IMR-90 (cell line): Measurements from ENCODE around the gene ZNF611. TPM values are rescaled to one million over a fixed set of nuclear protein-coding genes. Genes with fewer than 3 reads are reported as not detected.

ENCODE experiments used
- ATAC-seq: fragments of 200-7000 bp; cut with Tn5 transposase; 2 replicates; pipeline ENCODE4 v1.9.1; 2020; ENCODE audit warnings: low read depth, mild to moderate bottlenecking, moderate library complexity
- BruUV-seq: library from RNA; stranded (reverse); fragments of 400-500 nt; replicated peaks from 2 replicates; lab custom pipeline; 2021; lab: Mats Ljungman, UMichigan
- CTCF ChIA-PET: fragments of 300-600 bp; formaldehyde crosslinking; extraction: SDS; loops from one replicate; lab custom pipeline; 2021; ENCODE audit warnings: antibody characterized with exemption; lab: Yijun Ruan, JAX
- POLR2A ChIA-PET: fragments of 300-600 bp; sonication (Branson Sonifier 250); formaldehyde crosslinking; loops from one replicate; lab custom pipeline; 2022; ENCODE audit warnings: antibody characterized with exemption; ENCODE audit not compliant: unreplicated experiment; lab: Charles Lee
- DNase-seq: peaks from one replicate; pipeline ENCODE4 v3.0.0; 2013
- H2AFZ ChIP-seq: replicated peaks from 2 replicates; pipeline ENCODE3; 2013; ENCODE audit warnings: low read length, mild to moderate bottlenecking; ENCODE audit not compliant: poor library complexity
- H2AK5ac ChIP-seq: 2 replicates; pipeline ENCODE4 v1.6.1; 2013; ENCODE audit warnings: low read depth, low read length, inconsistent platforms
- H2AK9ac ChIP-seq: replicated peaks from 2 replicates; pipeline ENCODE3; 2013; ENCODE audit warnings: mild to moderate bottlenecking, low read depth, low read length, moderate library complexity; ENCODE audit not compliant: poor library complexity
- H2BK120ac ChIP-seq: 2 replicates; pipeline ENCODE4 v1.6.1; 2013; ENCODE audit warnings: low read depth, low read length, inconsistent platforms
- H2BK15ac ChIP-seq: 3 replicates; pipeline ENCODE4 v1.6.1; 2013; ENCODE audit warnings: low read depth, low read length, inconsistent platforms
- H2BK20ac ChIP-seq: 2 replicates; pipeline ENCODE4 v1.6.1; 2013; ENCODE audit warnings: low read depth, mild to moderate bottlenecking, inconsistent platforms, low read length, moderate library complexity
- H2BK5ac ChIP-seq: 2 replicates; pipeline ENCODE4 v1.6.1; 2013; ENCODE audit warnings: mild to moderate bottlenecking, low read depth, low read length, inconsistent platforms; ENCODE audit not compliant: poor library complexity, severe bottlenecking
- H3K14ac ChIP-seq: replicated peaks from 2 replicates; pipeline ENCODE4 v1.6.1; 2013; ENCODE audit warnings: low read depth, low read length, inconsistent platforms
- H3K18ac ChIP-seq: 2 replicates; pipeline ENCODE4 v1.6.1; 2013; ENCODE audit warnings: low read depth, low read length, control low read depth
- H3K23ac ChIP-seq: 2 replicates; pipeline ENCODE4 v1.6.1; 2013; ENCODE audit warnings: low read depth, low read length, inconsistent platforms
- H3K27ac ChIP-seq: 2 replicates; pipeline ENCODE4 v1.5.1; 2013; ENCODE audit warnings: mild to moderate bottlenecking, control low read depth, low read length; ENCODE audit not compliant: insufficient read depth
- H3K27me3 ChIP-seq: 2 replicates; pipeline ENCODE4 v1.6.1; 2013; ENCODE audit warnings: low read length; ENCODE audit not compliant: control insufficient read depth, insufficient read depth
- H3K36me3 ChIP-seq: 2 replicates; pipeline ENCODE4 v1.6.1; 2013; ENCODE audit warnings: low read length, mixed read lengths; ENCODE audit not compliant: control insufficient read depth, insufficient read depth
- H3K4ac ChIP-seq: 2 replicates; pipeline ENCODE4 v1.6.1; 2013; ENCODE audit warnings: low read depth, low read length, inconsistent platforms
- H3K4me1 ChIP-seq: 2 replicates; pipeline ENCODE4 v1.6.1; 2013; ENCODE audit warnings: low read length, mixed read lengths; ENCODE audit not compliant: control insufficient read depth, insufficient read depth
- H3K4me2 ChIP-seq: 2 replicates; pipeline ENCODE4 v1.6.1; 2013; ENCODE audit warnings: low read depth, mild to moderate bottlenecking, control low read depth, low read length, moderate library complexity
- H3K4me3 ChIP-seq: 2 replicates; pipeline ENCODE4 v1.5.1; 2013; ENCODE audit warnings: low read depth, mild to moderate bottlenecking, control low read depth, low read length, moderate library complexity; ENCODE audit not compliant: insufficient read depth
- H3K56ac ChIP-seq: 2 replicates; pipeline ENCODE4 v1.6.1; 2013; ENCODE audit warnings: low read length, inconsistent platforms; ENCODE audit not compliant: insufficient read depth; ENCODE audit errors: extremely low read depth
- H3K79me1 ChIP-seq, 2 experiments: 2 replicates each; pipeline ENCODE4 v1.6.1; 2013; ENCODE audit warnings: low read length in 2 of 2, inconsistent platforms in 1 of 2, low read depth in 1 of 2
- H3K9ac ChIP-seq: 2 replicates; pipeline ENCODE4 v1.6.1; 2013; ENCODE audit warnings: low read depth, low read length, control low read depth
- H3K9me1 ChIP-seq: 2 replicates; pipeline ENCODE4 v1.6.1; 2013; ENCODE audit warnings: low read length, inconsistent platforms; ENCODE audit not compliant: insufficient read depth
- H3K9me3 ChIP-seq: 2 replicates; pipeline ENCODE4 v1.6.1; 2013; ENCODE audit warnings: low read length; ENCODE audit not compliant: control insufficient read depth, insufficient read depth
- H4K20me1 ChIP-seq: 2 replicates; pipeline ENCODE4 v1.6.1; 2013; ENCODE audit warnings: low read length, inconsistent platforms; ENCODE audit not compliant: insufficient read depth
- H4K5ac ChIP-seq: 2 replicates; pipeline ENCODE4 v1.6.1; 2013; ENCODE audit warnings: mild to moderate bottlenecking, low read depth, low read length, control low read depth
- H4K8ac ChIP-seq, 2 experiments: 2 replicates each; pipeline ENCODE4 v1.6.1; 2013; ENCODE audit warnings: low read depth in 2 of 2, low read length in 2 of 2, control low read depth in 1 of 2, inconsistent platforms in 1 of 2
- H4K91ac ChIP-seq: 2 replicates; pipeline ENCODE4 v1.6.1; 2013; ENCODE audit warnings: low read depth, low read length, inconsistent platforms; ENCODE audit not compliant: insufficient read depth
- BHLHE40 ChIP-seq: fragments of 150-350 bp; IDR thresholded peaks from 2 replicates; pipeline ENCODE4 v1.6.1; 2016; ENCODE audit warnings: mild to moderate bottlenecking, low read depth, low read length
- FOS ChIP-seq: fragments of 150-350 bp; IDR thresholded peaks from 2 replicates; pipeline ENCODE4 v1.6.1; 2016; ENCODE audit warnings: low read depth, low read length
- MAZ ChIP-seq: IDR thresholded peaks from 2 replicates; pipeline ENCODE4 v1.6.1; 2012; ENCODE audit warnings: low read depth, mild to moderate bottlenecking, low read length, improper control_type of control experiment, moderate library complexity, borderline replicate concordance
- MXI1 ChIP-seq: IDR thresholded peaks from 2 replicates; pipeline ENCODE4 v1.6.1; 2012; ENCODE audit warnings: low read depth, mild to moderate bottlenecking, low read length, moderate library complexity, borderline replicate concordance
- NFE2L2 ChIP-seq: fragments of 150-350 bp; IDR thresholded peaks from 2 replicates; pipeline ENCODE4 v1.6.1; 2016; ENCODE audit warnings: low read depth, mild to moderate bottlenecking, low read length
- POLR2A ChIP-seq: IDR thresholded peaks from 2 replicates; pipeline ENCODE4 v1.6.1; 2012; ENCODE audit warnings: mild to moderate bottlenecking, low read depth, low read length
- RFX5 ChIP-seq: IDR thresholded peaks from 2 replicates; pipeline ENCODE4 v1.8.0; 2012; ENCODE audit warnings: low read depth, mild to moderate bottlenecking, low read length, moderate library complexity
- SMC3 ChIP-seq: fragments of 150-350 bp; IDR thresholded peaks from 2 replicates; pipeline ENCODE4 v1.6.1; 2016; ENCODE audit warnings: low read depth, mild to moderate bottlenecking, antibody characterized with exemption, low read length, moderate library complexity
- USF2 ChIP-seq: fragments of 150-350 bp; IDR thresholded peaks from 2 replicates; pipeline ENCODE4 v1.6.1; 2017; ENCODE audit warnings: mild to moderate bottlenecking, antibody characterized with exemption, low read length, low read depth
- WGBS, 2 experiments: methylation state at CpG; one replicate each; pipeline versions ENCODE4 v1.1.5 to v1.1.7; 2013; ENCODE audit warnings: missing lambda C conversion rate in 2 of 2; ENCODE audit not compliant: insufficient read length in 1 of 2; ENCODE audit errors: extremely low coverage in 2 of 2; 5-methylcytosine and 5-hydroxymethylcytosine counted together
- dilution Hi-C: fragments of 300-500 bp; cut with HindIII; formaldehyde crosslinking; loops from one replicate; pipeline ENCODE4 v1.14.3; 2018; ENCODE audit warnings: low sequenced_read_pairs; ENCODE audit not compliant: unreplicated experiment
- in situ Hi-C: fragments of 300-500 bp; cut with MboI; formaldehyde crosslinking; loops from 3 replicates; pipeline ENCODE4 v1.14.3; 2019; ENCODE audit warnings: low sequenced_read_pairs, inconsistent platforms, mixed read lengths
- intact Hi-C: fragments of 100-400 bp; cut with micrococcal nuclease; formaldehyde crosslinking; loops from 2 replicates; pipeline ENCODE4 v1.10.0; 2022
- polyA plus RNA-seq, 3 experiments: library from polyadenylated mRNA; depleted of rRNA; stranded (reverse); fragments of >200 nt; gene quantifications; 2 replicates each; pipeline ENCODE4 v1.2.3, GENCODE V29; 2012; ENCODE audit warnings: low replicate concordance in 1 of 3
- total RNA-seq: library from RNA; depleted of rRNA; stranded (reverse); fragments of >200 nt; gene quantifications from 2 replicates; pipeline ENCODE4 v1.2.3, GENCODE V29; 2012
- TF ChIP-seq, protein P1 (sequence below): conservative IDR thresholded peaks from 2 replicates; pipeline ENCODE4 v1.5.1; 2012; ENCODE audit warnings: mild to moderate bottlenecking, low read depth, low read length, improper control_type of control experiment

The ZNF611 gene
- total and polyA plus RNA-seq, 2 of the 4 experiments (the other 2 are of a cell fraction), result 3.8 to 8.8 TPM

DNA sequence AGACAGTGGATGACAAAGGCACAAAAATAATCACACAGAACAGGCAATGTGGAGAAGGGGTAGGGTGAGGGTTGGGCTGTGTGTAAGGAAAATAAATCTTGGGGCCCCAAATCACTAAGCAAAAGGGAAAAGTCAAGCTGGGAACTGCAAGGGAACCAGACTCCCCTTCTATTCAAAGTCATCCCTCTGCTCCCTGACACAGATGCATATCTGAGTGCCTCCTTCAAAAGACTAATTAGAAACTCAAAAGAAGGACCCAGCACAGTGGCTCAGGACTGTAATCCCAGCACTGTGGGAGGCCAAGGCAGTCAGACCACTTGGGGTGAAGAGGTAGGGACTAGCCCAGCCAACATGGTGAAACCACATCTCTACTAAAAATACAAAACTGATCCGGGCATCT, 18.3 kb downstream of the ZNF611 start:
- ChIA-PET CTCF (no interaction called here), POLR2A (no interaction called here)
- H3K4ac ChIP-seq, result no peak overlapping the region

More for the DNA sequence above, 18.3 kb downstream of the ZNF611 start:
- Histone ChIP-seq H2BK120ac (no peak overlapping the region), H3K4me2 (no peak overlapping the region), H3K9me3 (no peaks in the 10 kb centered on the region; the same call in 1 of the 2 replicates), H3K14ac (peak overlapping the region; percentile 37), H3K9me1 (peaks cover 3% of the 10 kb centered on the region; the same call in 1 of the 2 replicates), H4K91ac (no peak overlapping the region; the same call in 1 of the 2 replicates), H3K79me1 (peaks cover 4 to 7% of the 10 kb centered on the region in 2 experiments; a peak in 2 of 4 replicates), H3K4me1 (peaks cover 12% of the 10 kb centered on the region), H3K4me3 (no peak overlapping the region), H2BK15ac (no peak overlapping the region), H3K27ac (0 out of 2 replicates have a peak overlapping the region, but pooled peaks have one; percentile 20), H2AK9ac (no peak overlapping the region), H2BK20ac (no peak overlapping the region), H3K36me3 (peaks cover 16% of the 10 kb centered on the region), H3K23ac (no peak overlapping the region; the same call in 1 of the 2 replicates), H4K8ac (no peak overlapping the region), H3K56ac (no peak overlapping the region), H4K20me1 (no peaks in the 10 kb centered on the region), H3K9ac (no peak overlapping the region), H2BK5ac (no peak overlapping the region), H3K18ac (no peak overlapping the region), H4K5ac (no peak overlapping the region), H2AK5ac (peak overlapping the region; percentile 75; the same call in 1 of the 2 replicates), H3K27me3 (no peaks in the 10 kb centered on the region), H2AFZ (no peak overlapping the region)
- WGBS, 2 experiments, result no CpG with 5 or more reads among the region's 1 CpG
- in situ Hi-C loops, result no loop called here
- DNase-seq (no peak), ATAC-seq (peak; percentile 9; the same call in 1 of the 2 replicates)
- TF ChIP-seq USF2 (no peak), RFX5 (no peak), FOS (no peak), MXI1 (no peak), MAZ (no peak), NFE2L2 (no peak), BHLHE40 (no peak), POLR2A (no peak), SMC3 (no peak)
- TF ChIP-seq, protein P1, sequence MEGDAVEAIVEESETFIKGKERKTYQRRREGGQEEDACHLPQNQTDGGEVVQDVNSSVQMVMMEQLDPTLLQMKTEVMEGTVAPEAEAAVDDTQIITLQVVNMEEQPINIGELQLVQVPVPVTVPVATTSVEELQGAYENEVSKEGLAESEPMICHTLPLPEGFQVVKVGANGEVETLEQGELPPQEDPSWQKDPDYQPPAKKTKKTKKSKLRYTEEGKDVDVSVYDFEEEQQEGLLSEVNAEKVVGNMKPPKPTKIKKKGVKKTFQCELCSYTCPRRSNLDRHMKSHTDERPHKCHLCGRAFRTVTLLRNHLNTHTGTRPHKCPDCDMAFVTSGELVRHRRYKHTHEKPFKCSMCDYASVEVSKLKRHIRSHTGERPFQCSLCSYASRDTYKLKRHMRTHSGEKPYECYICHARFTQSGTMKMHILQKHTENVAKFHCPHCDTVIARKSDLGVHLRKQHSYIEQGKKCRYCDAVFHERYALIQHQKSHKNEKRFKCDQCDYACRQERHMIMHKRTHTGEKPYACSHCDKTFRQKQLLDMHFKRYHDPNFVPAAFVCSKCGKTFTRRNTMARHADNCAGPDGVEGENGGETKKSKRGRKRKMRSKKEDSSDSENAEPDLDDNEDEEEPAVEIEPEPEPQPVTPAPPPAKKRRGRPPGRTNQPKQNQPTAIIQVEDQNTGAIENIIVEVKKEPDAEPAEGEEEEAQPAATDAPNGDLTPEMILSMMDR, result no peak
- no TSS peak for BruUV-seq
- dilution Hi-C loops, result no loop called here
- intact Hi-C loops, result no loop called here
